Spinal cord (tissue), 10 donors: ENCODE measurements around the gene MRTFA. TPM values are rescaled to one million over a fixed set of nuclear protein-coding genes. Genes with fewer than 3 reads are reported as not detected.

Source experiments
- DNase-seq, 6 donors: peaks; one replicate each; pipeline versions ENCODE4 v3.0.0 to v3.0.0-alpha.2; 2013 to 2015; ENCODE audit warnings: low spot score in 6 of 6, low read depth in 4 of 6
- H3K27ac ChIP-seq: one replicate; pipeline ENCODE4 v1.5.1; 2013; ENCODE audit warnings: low read depth, low read length, control low read depth
- H3K27me3 ChIP-seq: one replicate; pipeline ENCODE4 v1.6.1; 2013; ENCODE audit warnings: low read length; ENCODE audit not compliant: control insufficient read depth, insufficient read depth
- H3K36me3 ChIP-seq: one replicate; pipeline ENCODE4 v1.6.1; 2013; ENCODE audit warnings: low read length; ENCODE audit not compliant: control insufficient read depth, insufficient read depth
- H3K4me1 ChIP-seq: one replicate; pipeline ENCODE4 v1.6.1; 2013; ENCODE audit warnings: low read length; ENCODE audit not compliant: control insufficient read depth, insufficient read depth
- H3K4me3 ChIP-seq: one replicate; pipeline ENCODE4 v1.5.1; 2013; ENCODE audit warnings: low read depth, low read length, control low read depth
- H3K9me3 ChIP-seq: one replicate; pipeline ENCODE4 v1.6.1; 2013; ENCODE audit warnings: low read length; ENCODE audit not compliant: control insufficient read depth, insufficient read depth
- WGBS: methylation state at CpG from one replicate; pipeline ENCODE4 v1.1.5; 2013; ENCODE audit warnings: missing lambda C conversion rate; ENCODE audit not compliant: insufficient coverage; 5-methylcytosine and 5-hydroxymethylcytosine counted together
- polyA plus RNA-seq, 2 donors: library from polyadenylated mRNA; unstranded; fragments of 120-200 nt; gene quantifications; one replicate each; pipeline ENCODE4 v1.2.1, GENCODE V29; 2013; ENCODE audit not compliant: insufficient read length in 2 of 2
- total RNA-seq, 2 donors: library from RNA; depleted of rRNA in 1 of 2; stranded (reverse); fragments of 120-200 nt in 1 of 2; fragments of >200 nt in 1 of 2; gene quantifications; one replicate each; pipeline versions ENCODE4 v1.2.3 to v1.2.4, GENCODE V29; 2013 to 2014
- donor health status: healthy.

Gene MRTFA
- total and polyA plus RNA-seq, 4 donors, result 19.2 to 42.0 (median 34.0) TPM

- no peaks in the 10 kb centered on the region for H3K9me3 ChIP-seq
- H3K27ac ChIP-seq, result no peak overlapping the region
- H3K4me3 ChIP-seq, result no peak overlapping the region
- DNase-seq, result peak in 1 of 6 donors; percentile 39
- H3K27me3 ChIP-seq, result no peaks in the 10 kb centered on the region
- no peaks in the 10 kb centered on the region for H3K36me3 ChIP-seq
- WGBS, result 76% methylated on average over 5 of the region's 11 CpGs
- H3K4me1 ChIP-seq, result peaks cover 5% of the 10 kb centered on the region
Measured at GRCh38 chr22:40452730-40453487, 183.6 kb downstream of the MRTFA start.

GRCh38 chr22:40451210-40451609 is 185.3 kb downstream of the MRTFA start:
- Histone ChIP-seq H3K9me3 (no peaks in the 10 kb centered on the region), H3K27me3 (no peaks in the 10 kb centered on the region), H3K27ac (no peak overlapping the region), H3K4me3 (no peak overlapping the region), H3K36me3 (no peaks in the 10 kb centered on the region), H3K4me1 (peaks cover 10% of the 10 kb centered on the region)
- WGBS, result 96% methylated on average over 2 of the region's 8 CpGs
- DNase-seq, result no peak

- Histone ChIP-seq H3K36me3 (no peaks in the 10 kb centered on the region), H3K4me3 (no peak overlapping the region), H3K27ac (no peak overlapping the region), H3K27me3 (no peaks in the 10 kb centered on the region), H3K9me3 (no peaks in the 10 kb centered on the region), H3K4me1 (peaks cover 10% of the 10 kb centered on the region)
- 100% methylated on average over 1 of the region's 3 CpGs for WGBS
- no peak for DNase-seq
Measured at GRCh38 chr22:40450616-40451015, 185.9 kb downstream of the MRTFA start.

- Histone ChIP-seq H3K27me3 (no peaks in the 10 kb centered on the region), H3K27ac (no peak overlapping the region), H3K36me3 (no peaks in the 10 kb centered on the region), H3K4me3 (no peak overlapping the region), H3K9me3 (no peaks in the 10 kb centered on the region), H3K4me1 (peaks cover 10% of the 10 kb centered on the region)
- peak in 2 of 6 donors; percentile 50 to 85 for DNase-seq
Measured at GRCh38 chr22:40449676-40450035, 186.9 kb downstream of the MRTFA start.

GRCh38 chr22:40446203-40446602 is 190.3 kb downstream of the MRTFA start:
- Histone ChIP-seq H3K27ac (no peak overlapping the region), H3K36me3 (no peaks in the 10 kb centered on the region), H3K27me3 (no peaks in the 10 kb centered on the region), H3K4me3 (no peak overlapping the region), H3K9me3 (no peaks in the 10 kb centered on the region), H3K4me1 (peaks cover 10% of the 10 kb centered on the region)
- WGBS, result 100% methylated on average over 1 of the region's 1 CpG
- no peak for DNase-seq

GRCh38 chr22:40444178-40444831 is 192.2 kb downstream of the MRTFA start:
- no peak for DNase-seq
- Histone ChIP-seq H3K27ac (no peak overlapping the region), H3K27me3 (no peaks in the 10 kb centered on the region), H3K4me1 (peaks cover 10% of the 10 kb centered on the region), H3K9me3 (no peaks in the 10 kb centered on the region), H3K4me3 (no peak overlapping the region), H3K36me3 (no peaks in the 10 kb centered on the region)
- 100% methylated on average over 5 of the region's 7 CpGs for WGBS

GRCh38 chr22:40443732-40444131 is 192.8 kb downstream of the MRTFA start:
- H3K9me3 ChIP-seq, result no peaks in the 10 kb centered on the region
- no peaks in the 10 kb centered on the region for H3K36me3 ChIP-seq
- H3K4me3 ChIP-seq, result no peak overlapping the region
- no peak for DNase-seq
- H3K27ac ChIP-seq, result no peak overlapping the region
- H3K27me3 ChIP-seq, result no peaks in the 10 kb centered on the region
- H3K4me1 ChIP-seq, result peaks cover 8% of the 10 kb centered on the region
- 100% methylated on average over 4 of the region's 4 CpGs for whole genome bisulfite sequencing

- no CpG with 5 or more reads among the region's 5 CpGs for WGBS
- H3K4me1 ChIP-seq, result peaks cover 2% of the 10 kb centered on the region
- H3K9me3 ChIP-seq, result no peaks in the 10 kb centered on the region
Measured at GRCh38 chr22:40441761-40442390, 194.6 kb downstream of the MRTFA start.

GRCh38 chr22:40436505-40437431 is 199.8 kb downstream of the MRTFA start:
- 36% methylated on average over 10 of the region's 12 CpGs for WGBS
- Histone ChIP-seq H3K9me3 (no peaks in the 10 kb centered on the region), H3K36me3 (no peaks in the 10 kb centered on the region), H3K27me3 (no peaks in the 10 kb centered on the region), H3K4me3 (peak overlapping the region; percentile 16), H3K4me1 (peaks cover 8% of the 10 kb centered on the region), H3K27ac (peak overlapping the region; percentile 64)
- DNase-seq, result peak; percentile 35 to 89 (median 45)

More at GRCh38 chr22:40441761-40442390, 194.6 kb downstream of the MRTFA start:
- DNase-seq, result peak in 1 of 6 donors; percentile 30
- H3K27ac ChIP-seq, result no peak overlapping the region
- H3K27me3 ChIP-seq, result no peaks in the 10 kb centered on the region
- no peak overlapping the region for H3K4me3 ChIP-seq
- no peaks in the 10 kb centered on the region for H3K36me3 ChIP-seq
